ENCODE measurements around the gene USP19.

GRCh38 chr3:49122886-49123545 lies 2.4 kb upstream of the USP19 start:
- TF ChIP-seq POLR2A (IDR thresholded peaks at IDR 0.05): no peak
- no peak for TF ChIP-seq CTCF (IDR thresholded peaks at IDR 0.05)

Measured in uterus (tissue), 2 donors.